B cell (primary cell): Measurements from ENCODE around the gene SGSH.

Experiments
- CTCF ChIP-seq: fragments of 200-600 bp; IDR thresholded peaks from one replicate; pipeline ENCODE4 v1.8.0; 2022; ENCODE audit warnings: antibody characterized with exemption, mild to moderate bottlenecking
- EZH2 ChIP-seq: IDR thresholded peaks from 2 replicates; pipeline ENCODE4 v1.6.1; 2012; ENCODE audit warnings: borderline replicate concordance, low read depth, mild to moderate bottlenecking, moderate library complexity, low read length; ENCODE audit not compliant: insufficient read depth, poor library complexity, severe bottlenecking

- TF ChIP-seq EZH2 (no peak), CTCF (no peak)
Observed at GRCh38 chr17:80251966-80252365, 31.8 kb upstream of the SGSH start.
